ENCODE results near the gene DCAF10.

GRCh38 chr9:37761511-37761910 is 39.1 kb upstream of the DCAF10 start:
- TF ChIP-seq EZH2 (IDR thresholded peaks at IDR 0.05; ENCODE audit: low read length, unreplicated experiment) (no peak), CTCF (conservative IDR thresholded peaks at IDR 0.05; ENCODE audit: low read depth, low read length) (no peak)
